Activated T-cell treated with anti-CD3 and anti-CD28 coated beads for 4 hours (primary cell): ENCODE measurements around the gene NTM.

Experiments used
- DNase-seq: peaks from one replicate; pipeline ENCODE4 v3.0.0-alpha.2; 2020

The NTM gene

GRCh38 chr11:131980888-131981668, 610.7 kb downstream of the NTM start:
- no peak for DNase-seq

GRCh38 chr11:131982154-131982553, 611.7 kb downstream of the NTM start:
- DNase-seq = no peak

- no peak for DNase-seq
These were observed 615.5 kb downstream of the NTM start for GRCh38 chr11:131985846-131986301.

GRCh38 chr11:131987703-131988102, 617.3 kb downstream of the NTM start:
- no peak for DNase-seq

- no peak for DNase-seq
These were observed 621.2 kb downstream of the NTM start for GRCh38 chr11:131991606-131992005.

- DNase-seq = no peak
These were observed 622.8 kb downstream of the NTM start for GRCh38 chr11:131993246-131993645.

- DNase-seq = no peak
These were observed 627.6 kb downstream of the NTM start for GRCh38 chr11:131998020-131998419.

GRCh38 chr11:131999084-131999483, 628.7 kb downstream of the NTM start:
- no peak for DNase-seq

GRCh38 chr11:131999955-132000354, 629.5 kb downstream of the NTM start:
- no peak for DNase-seq

- DNase-seq = no peak
These were observed 635.5 kb downstream of the NTM start for GRCh38 chr11:132005887-132006286.

GRCh38 chr11:132006884-132007580, 636.6 kb downstream of the NTM start:
- DNase-seq = no peak

GRCh38 chr11:132008226-132008625, 637.8 kb downstream of the NTM start:
- no peak for DNase-seq

GRCh38 chr11:132008872-132009271, 638.5 kb downstream of the NTM start:
- DNase-seq = no peak

- DNase-seq = no peak
These were observed 649.6 kb downstream of the NTM start for GRCh38 chr11:132020001-132020400.

- no peak for DNase-seq
These were observed 651.9 kb downstream of the NTM start for GRCh38 chr11:132022285-132022684.

GRCh38 chr11:132022733-132023478, 652.5 kb downstream of the NTM start:
- no peak for DNase-seq

- no peak for DNase-seq
These were observed 654.3 kb downstream of the NTM start for GRCh38 chr11:132024587-132025295.

GRCh38 chr11:132026746-132027145, 656.3 kb downstream of the NTM start:
- no peak for DNase-seq

GRCh38 chr11:132028380-132029240, 658.2 kb downstream of the NTM start:
- no peak for DNase-seq

GRCh38 chr11:132030896-132031295, 660.5 kb downstream of the NTM start:
- no peak for DNase-seq

GRCh38 chr11:132032555-132032954, 662.1 kb downstream of the NTM start:
- DNase-seq = no peak

- no peak for DNase-seq
These were observed 662.6 kb downstream of the NTM start for GRCh38 chr11:132033051-132033450.
